ENCODE results near the gene UBE2M. TPM values are rescaled to one million over a fixed set of nuclear protein-coding genes. Genes with fewer than 3 reads are reported as not detected.
A peak's percentile ranks its signal among the peaks of the same experiment; 100 is the strongest.

The UBE2M gene
- total and polyA plus RNA-seq, 9 donors: 13.8 to 110 (median 62.6) TPM

DNA sequence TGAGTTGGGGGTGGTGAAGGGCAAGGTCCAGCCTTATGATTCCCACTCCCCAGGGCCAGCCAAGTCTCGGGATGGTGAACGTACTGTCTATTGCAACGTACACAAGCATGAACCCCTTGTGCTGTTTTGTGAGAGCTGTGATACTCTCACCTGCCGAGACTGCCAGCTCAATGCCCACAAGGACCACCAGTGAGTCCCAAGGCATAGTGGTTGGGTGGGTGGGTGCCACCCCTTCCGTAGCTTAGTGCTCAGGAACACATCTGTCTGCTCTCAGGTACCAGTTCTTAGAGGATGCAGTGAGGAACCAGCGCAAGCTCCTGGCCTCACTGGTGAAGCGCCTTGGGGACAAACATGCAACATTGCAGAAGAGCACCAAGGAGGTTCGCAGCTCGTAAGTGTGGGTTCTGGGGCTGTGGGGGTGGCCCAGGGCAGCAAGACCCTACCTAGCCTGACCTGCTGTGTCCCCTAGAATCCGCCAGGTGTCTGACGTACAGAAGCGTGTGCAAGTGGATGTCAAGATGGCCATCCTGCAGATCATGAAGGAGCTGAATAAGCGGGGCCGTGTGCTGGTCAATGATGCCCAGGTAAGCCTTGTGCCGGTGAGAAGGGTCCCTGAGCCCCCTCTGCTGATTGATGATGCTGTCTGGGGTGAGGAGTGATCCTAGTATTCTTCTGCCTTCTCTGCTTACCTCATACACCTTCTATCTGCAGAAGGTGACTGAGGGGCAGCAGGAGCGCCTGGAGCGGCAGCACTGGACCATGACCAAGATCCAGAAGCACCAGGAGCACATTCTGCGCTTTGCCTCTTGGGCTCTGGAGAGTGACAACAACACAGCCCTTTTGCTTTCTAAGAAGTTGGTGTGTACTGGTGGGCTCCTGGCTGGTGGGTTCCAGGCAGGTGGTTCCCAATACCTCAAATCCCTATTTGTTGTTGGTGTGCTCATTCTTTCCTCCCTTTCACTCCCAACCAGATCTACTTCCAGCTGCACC lies 10.8 kb downstream of the UBE2M start:
- no peak for DNase-seq
- 83 to 89% (median 85%) methylated on average over 18 of the region's 18 CpGs for WGBS, 3 donors
- TF ChIP-seq, protein P1, sequence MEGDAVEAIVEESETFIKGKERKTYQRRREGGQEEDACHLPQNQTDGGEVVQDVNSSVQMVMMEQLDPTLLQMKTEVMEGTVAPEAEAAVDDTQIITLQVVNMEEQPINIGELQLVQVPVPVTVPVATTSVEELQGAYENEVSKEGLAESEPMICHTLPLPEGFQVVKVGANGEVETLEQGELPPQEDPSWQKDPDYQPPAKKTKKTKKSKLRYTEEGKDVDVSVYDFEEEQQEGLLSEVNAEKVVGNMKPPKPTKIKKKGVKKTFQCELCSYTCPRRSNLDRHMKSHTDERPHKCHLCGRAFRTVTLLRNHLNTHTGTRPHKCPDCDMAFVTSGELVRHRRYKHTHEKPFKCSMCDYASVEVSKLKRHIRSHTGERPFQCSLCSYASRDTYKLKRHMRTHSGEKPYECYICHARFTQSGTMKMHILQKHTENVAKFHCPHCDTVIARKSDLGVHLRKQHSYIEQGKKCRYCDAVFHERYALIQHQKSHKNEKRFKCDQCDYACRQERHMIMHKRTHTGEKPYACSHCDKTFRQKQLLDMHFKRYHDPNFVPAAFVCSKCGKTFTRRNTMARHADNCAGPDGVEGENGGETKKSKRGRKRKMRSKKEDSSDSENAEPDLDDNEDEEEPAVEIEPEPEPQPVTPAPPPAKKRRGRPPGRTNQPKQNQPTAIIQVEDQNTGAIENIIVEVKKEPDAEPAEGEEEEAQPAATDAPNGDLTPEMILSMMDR (IDR thresholded peaks at IDR 0.05): no peak
- TF ChIP-seq POLR2A (IDR thresholded peaks at IDR 0.05) (no peak), EP300 (IDR thresholded peaks at IDR 0.05) (no peak)
- no peaks in the 10 kb centered on the region for H3K36me3 ChIP-seq
- intact Hi-C loops (cut with DNase I): no loop called here
- no peaks in the 10 kb centered on the region for H3K9me3 ChIP-seq
- H3K4me1 ChIP-seq (ENCODE audit: insufficient read depth): peaks cover 10% of the 10 kb centered on the region
- H3K27me3 ChIP-seq: no peaks in the 10 kb centered on the region
- H3K4me3 ChIP-seq: no peak overlapping the region
- no peak overlapping the region for H3K27ac ChIP-seq

DNA sequence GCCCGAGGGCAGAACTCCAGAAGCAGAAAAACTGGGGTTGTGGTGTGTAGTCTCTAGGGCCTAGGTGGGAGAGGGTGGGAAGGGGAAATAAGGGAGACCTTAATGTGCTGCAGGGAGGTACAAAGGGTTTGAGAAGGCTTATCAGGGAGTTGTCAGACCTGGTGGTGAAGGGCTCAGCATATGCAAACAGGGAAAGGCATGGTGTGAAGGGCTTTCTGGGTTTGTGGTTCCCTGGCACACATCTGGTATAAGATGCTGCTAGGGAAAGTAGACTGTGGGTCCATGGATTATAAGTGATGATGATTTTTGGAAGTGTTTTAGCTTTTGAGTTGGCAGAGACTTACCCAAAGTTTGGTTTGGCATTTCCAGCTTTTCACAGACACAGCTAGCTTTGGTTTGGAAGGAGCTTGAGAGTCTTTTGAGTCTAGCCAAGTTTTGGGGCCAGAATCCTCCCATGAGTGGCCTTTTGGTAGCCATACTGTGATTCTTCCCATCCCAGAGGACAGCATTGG lies 12.3 kb downstream of the UBE2M start:
- 0 to 7% (median 6%) methylated on average over 1 of the region's 1 CpG for WGBS, 3 donors
- DNase-seq: no peak
- Histone ChIP-seq H3K4me1 (ENCODE audit: insufficient read depth) (peaks cover 10% of the 10 kb centered on the region), H3K9me3 (no peaks in the 10 kb centered on the region), H3K36me3 (no peaks in the 10 kb centered on the region), H3K27ac (no peak overlapping the region), H3K27me3 (no peaks in the 10 kb centered on the region), H3K4me3 (peak overlapping the region; percentile 79)
- intact Hi-C loops (cut with DNase I): no loop called here
- TF ChIP-seq POLR2A (IDR thresholded peaks at IDR 0.05) (no peak), EP300 (IDR thresholded peaks at IDR 0.05) (no peak)
- TF ChIP-seq, protein P1 (IDR thresholded peaks at IDR 0.05): no peak

DNA sequence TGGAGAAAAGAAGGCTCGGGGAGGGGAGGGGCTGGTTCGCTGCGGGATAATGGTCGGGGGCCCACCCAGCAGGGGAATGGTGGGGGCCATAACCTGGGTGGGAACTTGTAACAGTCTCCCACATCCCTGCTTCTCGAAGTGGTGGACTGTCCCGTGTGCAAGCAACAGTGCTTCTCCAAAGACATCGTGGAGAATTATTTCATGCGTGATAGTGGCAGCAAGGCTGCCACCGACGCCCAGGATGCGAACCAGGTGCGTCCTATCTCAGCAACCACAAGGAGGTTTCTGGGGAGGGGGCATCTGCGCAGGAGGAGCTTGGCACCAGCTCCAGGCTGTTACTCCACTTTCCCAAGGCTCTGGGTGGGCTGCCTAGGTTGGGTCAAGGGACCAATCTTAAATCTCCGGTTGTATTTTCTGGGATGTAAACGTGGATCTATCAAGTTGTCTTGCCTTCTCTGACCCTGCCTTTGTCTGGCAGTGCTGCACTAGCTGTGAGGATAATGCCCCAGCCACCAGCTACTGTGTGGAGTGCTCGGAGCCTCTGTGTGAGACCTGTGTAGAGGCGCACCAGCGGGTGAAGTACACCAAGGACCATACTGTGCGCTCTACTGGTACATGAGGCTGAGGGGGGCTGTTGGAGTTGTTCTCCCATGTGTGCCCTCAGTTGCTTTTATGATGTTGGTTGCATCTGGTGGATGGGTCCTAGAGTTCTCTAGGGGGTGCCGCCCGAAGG lies 13.0 kb downstream of the UBE2M start:
- H3K27ac ChIP-seq: peak overlapping the region in 1 of 2 donors; percentile 49
- no peaks in the 10 kb centered on the region for H3K36me3 ChIP-seq
- TF ChIP-seq EP300 (IDR thresholded peaks at IDR 0.05) (no peak), POLR2A (IDR thresholded peaks at IDR 0.05) (no peak)
- TF ChIP-seq, protein P1 (IDR thresholded peaks at IDR 0.05): no peak
- no peaks in the 10 kb centered on the region for H3K9me3 ChIP-seq
- H3K4me3 ChIP-seq: peak overlapping the region; percentile 79
- DNase-seq: no peak
- intact Hi-C loops (cut with DNase I): no loop called here
- H3K4me1 ChIP-seq (ENCODE audit: insufficient read depth): peaks cover 10% of the 10 kb centered on the region
- H3K27me3 ChIP-seq: no peaks in the 10 kb centered on the region
- WGBS, 3 donors: 3 to 6% (median 3%) methylated on average over 20 to 21 of the region's 21 CpGs

DNA sequence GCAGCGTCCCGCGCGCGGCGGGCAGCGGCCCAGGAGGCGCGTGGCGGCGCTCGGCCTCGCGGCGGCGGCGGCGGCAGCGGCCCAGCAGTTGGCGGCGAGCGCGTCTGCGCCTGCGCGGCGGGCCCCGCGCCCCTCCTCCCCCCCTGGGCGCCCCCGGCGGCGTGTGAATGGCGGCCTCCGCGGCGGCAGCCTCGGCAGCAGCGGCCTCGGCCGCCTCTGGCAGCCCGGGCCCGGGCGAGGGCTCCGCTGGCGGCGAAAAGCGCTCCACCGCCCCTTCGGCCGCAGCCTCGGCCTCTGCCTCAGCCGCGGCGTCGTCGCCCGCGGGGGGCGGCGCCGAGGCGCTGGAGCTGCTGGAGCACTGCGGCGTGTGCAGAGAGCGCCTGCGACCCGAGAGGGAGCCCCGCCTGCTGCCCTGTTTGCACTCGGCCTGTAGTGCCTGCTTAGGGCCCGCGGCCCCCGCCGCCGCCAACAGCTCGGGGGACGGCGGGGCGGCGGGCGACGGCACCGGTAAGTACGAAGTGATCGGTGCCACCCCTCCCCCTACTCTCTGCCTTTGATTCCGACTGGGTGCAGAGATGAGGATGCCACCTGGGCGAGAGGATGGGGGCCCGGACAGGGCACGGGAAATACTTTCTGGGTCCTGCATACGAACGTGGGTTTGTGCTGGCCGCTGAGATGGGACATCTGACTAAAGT lies 13.7 kb downstream of the UBE2M start:
- DNase-seq: peak in 2 of 5 donors; percentile 62 to 74
- Histone ChIP-seq H3K36me3 (no peaks in the 10 kb centered on the region), H3K27me3 (no peaks in the 10 kb centered on the region), H3K27ac (peak overlapping the region; percentile 49 to 91), H3K4me3 (peak overlapping the region; percentile 79), H3K9me3 (no peaks in the 10 kb centered on the region), H3K4me1 (ENCODE audit: insufficient read depth) (peaks cover 10% of the 10 kb centered on the region)
- TF ChIP-seq, protein P1 (IDR thresholded peaks at IDR 0.05): no peak
- TF ChIP-seq POLR2A (IDR thresholded peaks at IDR 0.05): no peak
- TF ChIP-seq EP300 (IDR thresholded peaks at IDR 0.05): no peak
- WGBS, 3 donors: 0 to 1% (median 0%) methylated on average over 42 to 92 of the region's 92 CpGs
- intact Hi-C loops (cut with DNase I): no loop called here
